ENCODE results near the gene KRT84. TPM values are rescaled to one million over a fixed set of nuclear protein-coding genes. Genes with fewer than 3 reads are reported as not detected.

The KRT84 gene
- polyA plus RNA-seq, 2 donors: 0.02 TPM; not detected in 1

GRCh38 chr12:52341066-52341580 lies 44.3 kb downstream of the KRT84 start:
- Histone ChIP-seq H3K4me3 (ENCODE audit: low read depth in 1 of 2, low read length in 2 of 2) (no peak overlapping the region), H3K4me1 (ENCODE audit: control insufficient read depth in 2 of 2, insufficient read depth in 2 of 2, low read length in 1 of 2) (no peaks in the 10 kb centered on the region), H3K9me3 (ENCODE audit: control insufficient read depth in 2 of 2, insufficient read depth in 1 of 2, low read depth in 1 of 2, low read length in 1 of 2) (peaks cover 0 to 3% of the 10 kb centered on the region in 2 donors), H3K27ac (ENCODE audit: low read depth in 2 of 2, low read length in 1 of 2) (no peak overlapping the region), H3K36me3 (ENCODE audit: control insufficient read depth in 2 of 2, insufficient read depth in 2 of 2, low read length in 1 of 2) (no peaks in the 10 kb centered on the region), H3K27me3 (ENCODE audit: control insufficient read depth in 1 of 2, insufficient read depth in 2 of 2, low read length in 2 of 2) (no peaks in the 10 kb centered on the region)
- WGBS, 2 donors: 93 to 94% methylated on average over 14 of the region's 14 CpGs

DNA sequence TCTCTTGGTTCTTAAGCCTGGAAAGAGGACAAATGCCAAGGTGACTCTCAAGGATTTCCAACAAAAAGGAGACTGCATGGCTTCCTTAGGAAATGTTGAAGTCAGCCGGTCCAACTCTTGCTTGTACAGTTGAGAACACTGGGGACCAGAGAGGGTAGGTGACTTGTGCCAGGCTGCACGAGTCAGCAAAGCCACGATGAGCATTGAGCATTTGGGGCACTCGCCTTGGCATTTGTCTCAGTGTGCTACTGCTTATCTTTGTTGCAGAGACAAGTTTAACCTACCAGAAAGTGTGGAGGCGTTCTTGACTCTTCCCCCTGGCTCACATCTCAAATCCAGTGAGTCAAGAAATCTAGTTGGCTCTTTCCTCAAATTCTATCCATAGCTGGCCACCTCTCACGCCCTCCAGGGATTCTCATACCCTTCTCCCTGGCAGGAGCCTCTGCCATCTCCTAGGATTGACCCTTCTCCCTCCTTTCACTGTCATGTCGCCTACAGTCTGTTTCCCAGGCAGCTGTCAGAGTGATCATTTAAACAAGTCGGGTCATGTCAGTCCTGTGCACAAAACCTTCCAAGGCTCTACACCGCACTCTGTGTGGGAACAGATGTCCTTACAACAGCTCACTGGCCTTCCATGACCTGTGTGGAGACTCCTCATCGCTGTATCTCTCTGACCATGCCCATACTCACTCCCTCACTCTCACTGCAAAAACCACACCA lies 47.1 kb downstream of the KRT84 start:
- Histone ChIP-seq H3K9me3 (ENCODE audit: control insufficient read depth in 2 of 2, insufficient read depth in 1 of 2, low read depth in 1 of 2, low read length in 1 of 2) (peaks cover 0 to 5% of the 10 kb centered on the region in 2 donors), H3K4me3 (ENCODE audit: low read depth in 1 of 2, low read length in 2 of 2) (no peak overlapping the region), H3K4me1 (ENCODE audit: control insufficient read depth in 2 of 2, insufficient read depth in 2 of 2, low read length in 1 of 2) (no peaks in the 10 kb centered on the region), H3K27ac (ENCODE audit: low read depth in 2 of 2, low read length in 1 of 2) (no peak overlapping the region), H3K27me3 (ENCODE audit: control insufficient read depth in 1 of 2, insufficient read depth in 2 of 2, low read length in 2 of 2) (no peaks in the 10 kb centered on the region), H3K36me3 (ENCODE audit: control insufficient read depth in 2 of 2, insufficient read depth in 2 of 2, low read length in 1 of 2) (no peaks in the 10 kb centered on the region)
- 49 to 63% methylated on average over 10 of the region's 10 CpGs for WGBS, 2 donors

- no peaks in the 10 kb centered on the region for H3K36me3 ChIP-seq (ENCODE audit: control insufficient read depth in 2 of 2, insufficient read depth in 2 of 2, low read length in 1 of 2)
- no peaks in the 10 kb centered on the region for H3K4me1 ChIP-seq (ENCODE audit: control insufficient read depth in 2 of 2, insufficient read depth in 2 of 2, low read length in 1 of 2)
- whole genome bisulfite sequencing, 2 donors: 36 to 40% methylated on average over 1 of the region's 1 CpG
- H3K27me3 ChIP-seq (ENCODE audit: control insufficient read depth in 1 of 2, insufficient read depth in 2 of 2, low read length in 2 of 2): no peaks in the 10 kb centered on the region
- H3K4me3 ChIP-seq (ENCODE audit: low read depth in 1 of 2, low read length in 2 of 2): no peak overlapping the region
- H3K27ac ChIP-seq (ENCODE audit: low read depth in 2 of 2, low read length in 1 of 2): no peak overlapping the region
- peaks cover 0 to 2% of the 10 kb centered on the region in 2 donors for H3K9me3 ChIP-seq (ENCODE audit: control insufficient read depth in 2 of 2, insufficient read depth in 1 of 2, low read depth in 1 of 2, low read length in 1 of 2)
These were observed 48.4 kb downstream of the KRT84 start for GRCh38 chr12:52337054-52337453.

DNA sequence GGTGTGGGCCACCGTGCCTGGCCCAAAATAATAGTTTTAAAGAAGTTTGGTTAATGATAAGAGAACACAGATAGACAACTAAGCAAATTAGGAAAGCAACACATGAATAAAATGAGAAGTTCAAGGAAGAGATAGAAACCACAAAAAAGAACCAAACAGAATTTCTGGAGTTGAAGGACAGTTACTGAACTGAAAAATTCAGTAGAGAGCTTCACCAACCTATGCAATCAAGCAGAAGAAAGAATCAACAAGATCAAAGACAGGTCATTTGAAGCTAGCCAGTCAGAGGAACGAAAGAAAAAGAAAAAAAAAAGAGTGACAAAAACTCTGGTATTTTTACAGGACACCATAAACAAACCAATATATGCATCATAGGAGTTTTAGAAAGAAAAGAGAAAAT lies 48.8 kb downstream of the KRT84 start:
- no peaks in the 10 kb centered on the region for H3K4me1 ChIP-seq (ENCODE audit: control insufficient read depth in 2 of 2, insufficient read depth in 2 of 2, low read length in 1 of 2)
- H3K36me3 ChIP-seq (ENCODE audit: control insufficient read depth in 2 of 2, insufficient read depth in 2 of 2, low read length in 1 of 2): no peaks in the 10 kb centered on the region
- no peaks in the 10 kb centered on the region for H3K27me3 ChIP-seq (ENCODE audit: control insufficient read depth in 1 of 2, insufficient read depth in 2 of 2, low read length in 2 of 2)
- H3K9me3 ChIP-seq (ENCODE audit: control insufficient read depth in 2 of 2, insufficient read depth in 1 of 2, low read depth in 1 of 2, low read length in 1 of 2): peaks cover 0 to 2% of the 10 kb centered on the region in 2 donors
- no peak overlapping the region for H3K27ac ChIP-seq (ENCODE audit: low read depth in 2 of 2, low read length in 1 of 2)
- WGBS, 2 donors: 71 to 89% methylated on average over 2 of the region's 2 CpGs
- no peak overlapping the region for H3K4me3 ChIP-seq (ENCODE audit: low read depth in 1 of 2, low read length in 2 of 2)

GRCh38 chr12:52335598-52336262 lies 49.7 kb downstream of the KRT84 start:
- Histone ChIP-seq H3K4me3 (ENCODE audit: low read depth in 1 of 2, low read length in 2 of 2) (no peak overlapping the region), H3K9me3 (ENCODE audit: control insufficient read depth in 2 of 2, insufficient read depth in 1 of 2, low read depth in 1 of 2, low read length in 1 of 2) (peaks cover 0 to 2% of the 10 kb centered on the region in 2 donors), H3K27ac (ENCODE audit: low read depth in 2 of 2, low read length in 1 of 2) (no peak overlapping the region), H3K36me3 (ENCODE audit: control insufficient read depth in 2 of 2, insufficient read depth in 2 of 2, low read length in 1 of 2) (no peaks in the 10 kb centered on the region), H3K27me3 (ENCODE audit: control insufficient read depth in 1 of 2, insufficient read depth in 2 of 2, low read length in 2 of 2) (no peaks in the 10 kb centered on the region), H3K4me1 (ENCODE audit: control insufficient read depth in 2 of 2, insufficient read depth in 2 of 2, low read length in 1 of 2) (no peaks in the 10 kb centered on the region)
- 84% methylated on average over 4 of the region's 4 CpGs for WGBS, 2 donors

GRCh38 chr12:52334185-52334584 lies 51.3 kb downstream of the KRT84 start:
- no peaks in the 10 kb centered on the region for H3K27me3 ChIP-seq (ENCODE audit: control insufficient read depth in 1 of 2, insufficient read depth in 2 of 2, low read length in 2 of 2)
- H3K9me3 ChIP-seq (ENCODE audit: control insufficient read depth in 2 of 2, insufficient read depth in 1 of 2, low read depth in 1 of 2, low read length in 1 of 2): peaks cover 0 to 2% of the 10 kb centered on the region in 2 donors
- H3K36me3 ChIP-seq (ENCODE audit: control insufficient read depth in 2 of 2, insufficient read depth in 2 of 2, low read length in 1 of 2): no peaks in the 10 kb centered on the region
- 87 to 89% methylated on average over 3 of the region's 3 CpGs for WGBS, 2 donors
- no peaks in the 10 kb centered on the region for H3K4me1 ChIP-seq (ENCODE audit: control insufficient read depth in 2 of 2, insufficient read depth in 2 of 2, low read length in 1 of 2)
- H3K4me3 ChIP-seq (ENCODE audit: low read depth in 1 of 2, low read length in 2 of 2): no peak overlapping the region
- H3K27ac ChIP-seq (ENCODE audit: low read depth in 2 of 2, low read length in 1 of 2): no peak overlapping the region

DNA sequence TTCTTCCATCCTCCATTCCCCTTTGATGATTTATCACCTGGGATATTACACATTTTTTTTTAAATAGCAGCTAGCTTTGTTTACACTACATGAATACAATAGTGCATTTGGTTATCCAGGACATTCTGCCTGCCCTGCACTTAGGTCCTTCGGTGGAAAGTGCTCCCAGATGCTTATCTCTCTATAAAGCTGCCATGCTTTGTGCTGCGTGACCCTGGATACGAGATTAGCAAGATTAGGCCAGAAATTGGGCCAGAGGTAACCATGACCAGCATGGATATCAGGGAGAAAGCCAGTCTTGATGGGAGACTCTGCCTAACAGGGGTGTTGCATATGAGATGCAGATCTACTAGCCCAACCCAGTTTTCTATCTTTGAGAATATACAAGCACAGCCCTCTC lies 52.1 kb downstream of the KRT84 start:
- no peak overlapping the region for H3K27ac ChIP-seq (ENCODE audit: low read depth in 2 of 2, low read length in 1 of 2)
- H3K9me3 ChIP-seq (ENCODE audit: control insufficient read depth in 2 of 2, insufficient read depth in 1 of 2, low read depth in 1 of 2, low read length in 1 of 2): peaks cover 0 to 2% of the 10 kb centered on the region in 2 donors
- no peaks in the 10 kb centered on the region for H3K36me3 ChIP-seq (ENCODE audit: control insufficient read depth in 2 of 2, insufficient read depth in 2 of 2, low read length in 1 of 2)
- H3K4me1 ChIP-seq (ENCODE audit: control insufficient read depth in 2 of 2, insufficient read depth in 2 of 2, low read length in 1 of 2): no peaks in the 10 kb centered on the region
- 51 to 79% methylated on average over 3 of the region's 3 CpGs for WGBS, 2 donors
- H3K4me3 ChIP-seq (ENCODE audit: low read depth in 1 of 2, low read length in 2 of 2): no peak overlapping the region
- no peaks in the 10 kb centered on the region for H3K27me3 ChIP-seq (ENCODE audit: control insufficient read depth in 1 of 2, insufficient read depth in 2 of 2, low read length in 2 of 2)

DNA sequence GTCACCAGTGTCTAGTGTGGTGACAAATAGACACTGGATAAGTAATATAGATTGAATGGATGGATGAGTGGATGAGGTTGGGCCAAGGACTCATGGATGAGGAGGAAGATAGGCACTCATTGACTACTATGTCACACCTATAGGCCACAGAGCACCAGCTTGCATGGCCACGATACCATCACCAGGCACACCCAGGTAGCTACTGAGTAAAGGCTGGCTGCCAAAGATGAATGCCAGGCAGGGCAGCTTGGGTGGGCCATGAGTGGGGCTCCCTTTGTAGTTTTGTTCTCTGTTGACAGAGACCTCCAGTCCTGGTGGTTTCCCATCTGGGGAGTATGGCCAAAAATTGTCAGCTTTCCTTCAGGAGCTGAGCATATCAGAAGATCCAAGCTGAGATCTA lies 53.1 kb downstream of the KRT84 start:
- Histone ChIP-seq H3K27ac (ENCODE audit: low read depth in 2 of 2, low read length in 1 of 2) (no peak overlapping the region), H3K4me3 (ENCODE audit: low read depth in 1 of 2, low read length in 2 of 2) (no peak overlapping the region), H3K4me1 (ENCODE audit: control insufficient read depth in 2 of 2, insufficient read depth in 2 of 2, low read length in 1 of 2) (peaks cover 0 to 4% of the 10 kb centered on the region in 2 donors), H3K9me3 (ENCODE audit: control insufficient read depth in 2 of 2, insufficient read depth in 1 of 2, low read depth in 1 of 2, low read length in 1 of 2) (peaks cover 0 to 2% of the 10 kb centered on the region in 2 donors), H3K27me3 (ENCODE audit: control insufficient read depth in 1 of 2, insufficient read depth in 2 of 2, low read length in 2 of 2) (no peaks in the 10 kb centered on the region), H3K36me3 (ENCODE audit: control insufficient read depth in 2 of 2, insufficient read depth in 2 of 2, low read length in 1 of 2) (no peaks in the 10 kb centered on the region)
- WGBS, 2 donors: 77 to 90% methylated on average over 1 of the region's 1 CpG

DNA sequence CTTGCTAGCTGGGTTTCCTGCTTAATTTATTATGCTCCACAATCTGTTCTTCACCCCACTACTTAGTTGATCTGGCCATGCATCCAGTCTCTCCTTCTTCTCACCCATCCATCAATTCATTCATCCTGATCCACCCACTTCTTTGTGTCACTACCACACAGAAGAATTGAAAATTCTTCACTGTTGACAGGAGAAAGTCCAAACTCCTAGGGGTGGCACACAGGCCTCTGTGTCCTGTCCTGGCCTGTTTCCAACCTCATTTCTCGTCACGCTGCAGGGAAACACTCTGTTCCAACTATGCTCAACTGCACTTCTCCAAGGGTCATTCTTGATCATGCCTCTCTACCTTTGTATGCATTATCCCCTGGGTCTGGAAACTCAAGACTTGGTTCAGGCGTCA lies 53.6 kb downstream of the KRT84 start:
- Histone ChIP-seq H3K4me3 (ENCODE audit: low read depth in 1 of 2, low read length in 2 of 2) (no peak overlapping the region), H3K4me1 (ENCODE audit: control insufficient read depth in 2 of 2, insufficient read depth in 2 of 2, low read length in 1 of 2) (peaks cover 0 to 4% of the 10 kb centered on the region in 2 donors), H3K9me3 (ENCODE audit: control insufficient read depth in 2 of 2, insufficient read depth in 1 of 2, low read depth in 1 of 2, low read length in 1 of 2) (peaks cover 0 to 2% of the 10 kb centered on the region in 2 donors), H3K36me3 (ENCODE audit: control insufficient read depth in 2 of 2, insufficient read depth in 2 of 2, low read length in 1 of 2) (no peaks in the 10 kb centered on the region), H3K27me3 (ENCODE audit: control insufficient read depth in 1 of 2, insufficient read depth in 2 of 2, low read length in 2 of 2) (no peaks in the 10 kb centered on the region), H3K27ac (ENCODE audit: low read depth in 2 of 2, low read length in 1 of 2) (no peak overlapping the region)
- WGBS, 2 donors: 78 to 85% methylated on average over 3 of the region's 3 CpGs
